HEK293 (cell line): ENCODE measurements around the gene HP1BP3.
A peak's percentile ranks its signal among the peaks of the same experiment; 100 is the strongest.

Experiments
- GLI2 ChIP-seq: fragments of 450-650 bp; formaldehyde crosslinking; IDR thresholded peaks from 2 replicates; pipeline ENCODE4; 2017; ENCODE audit warnings: missing biosample characterization, missing genetic modification characterization, low read depth, borderline replicate concordance
- RBAK ChIP-seq: fragments of 450-650 bp; formaldehyde crosslinking; IDR thresholded peaks from 2 replicates; pipeline ENCODE4 v1.5.1; 2016; ENCODE audit warnings: missing biosample characterization, missing genetic modification characterization
- SCRT1 ChIP-seq: fragments of 450-650 bp; formaldehyde crosslinking; IDR thresholded peaks from 2 replicates; pipeline ENCODE4 v1.5.1; 2016; ENCODE audit warnings: missing biosample characterization, missing genetic modification characterization, borderline replicate concordance
- SP3 ChIP-seq: fragments of 450-650 bp; formaldehyde crosslinking; IDR thresholded peaks from 2 replicates; pipeline ENCODE4 v1.5.1; 2016; ENCODE audit warnings: missing biosample characterization, missing genetic modification characterization
- ZBTB21 ChIP-seq: fragments of 450-650 bp; formaldehyde crosslinking; IDR thresholded peaks from 2 replicates; pipeline ENCODE4 v1.5.1; 2017; ENCODE audit warnings: missing biosample characterization, missing genetic modification characterization
- ZBTB26 ChIP-seq: fragments of 450-650 bp; formaldehyde crosslinking; optimal IDR thresholded peaks from 2 replicates; pipeline ENCODE3; 2016; ENCODE audit warnings: missing biosample characterization, mild to moderate bottlenecking, missing genetic modification characterization
- ZBTB8A ChIP-seq: fragments of 450-650 bp; formaldehyde crosslinking; IDR thresholded peaks from 2 replicates; pipeline ENCODE4 v1.5.1; 2016; ENCODE audit warnings: missing biosample characterization, missing genetic modification characterization
- ZNF121 ChIP-seq: fragments of 450-650 bp; formaldehyde crosslinking; IDR thresholded peaks from 2 replicates; pipeline ENCODE4 v1.5.1; 2016; ENCODE audit warnings: missing biosample characterization, missing genetic modification characterization
- ZNF132 ChIP-seq: fragments of 450-650 bp; formaldehyde crosslinking; IDR thresholded peaks from 2 replicates; pipeline ENCODE4 v1.5.1; 2017; ENCODE audit warnings: missing biosample characterization, missing genetic modification characterization, borderline replicate concordance
- ZNF140 ChIP-seq: fragments of 450-650 bp; formaldehyde crosslinking; IDR thresholded peaks from 2 replicates; pipeline ENCODE4 v1.5.1; 2016; ENCODE audit warnings: missing biosample characterization, missing genetic modification characterization
- ZNF311 ChIP-seq: fragments of 450-650 bp; formaldehyde crosslinking; IDR thresholded peaks from 2 replicates; pipeline ENCODE4 v1.5.1; 2017; ENCODE audit warnings: missing biosample characterization, missing genetic modification characterization, borderline replicate concordance
- ZNF335 ChIP-seq: fragments of 450-650 bp; formaldehyde crosslinking; conservative IDR thresholded peaks from 2 replicates; pipeline ENCODE4 v1.5.1; 2016; ENCODE audit warnings: missing biosample characterization, missing genetic modification characterization
- ZNF391 ChIP-seq: fragments of 450-650 bp; formaldehyde crosslinking; IDR thresholded peaks from 2 replicates; pipeline ENCODE4 v1.5.1; 2016; ENCODE audit warnings: low read depth, missing biosample characterization, missing genetic modification characterization, borderline replicate concordance
- ZNF561 ChIP-seq: fragments of 450-650 bp; IDR thresholded peaks from 2 replicates; pipeline ENCODE4 v1.5.1; 2018; ENCODE audit warnings: missing biosample characterization, missing genetic modification characterization, borderline replicate concordance
- ZNF626 ChIP-seq: fragments of 450-650 bp; sonication (Bioruptor Pico); formaldehyde crosslinking; IDR thresholded peaks from 2 replicates; pipeline ENCODE4 v1.5.1; 2018; ENCODE audit warnings: missing biosample characterization, missing genetic modification characterization, inconsistent platforms
- ZNF629 ChIP-seq: fragments of 450-650 bp; formaldehyde crosslinking; IDR thresholded peaks from 2 replicates; pipeline ENCODE4 v1.5.1; 2017; ENCODE audit warnings: missing biosample characterization, missing genetic modification characterization
- ZNF76 ChIP-seq: fragments of 450-650 bp; formaldehyde crosslinking; IDR thresholded peaks from 2 replicates; pipeline ENCODE4; 2016; ENCODE audit warnings: low read depth, missing biosample characterization, missing genetic modification characterization, borderline replicate concordance
- ZNF837 ChIP-seq: fragments of 450-650 bp; formaldehyde crosslinking; IDR thresholded peaks from 2 replicates; pipeline ENCODE4 v1.5.1; 2016; ENCODE audit warnings: missing biosample characterization, missing genetic modification characterization
- TF ChIP-seq, protein P1 (sequence below): fragments of 450-650 bp; formaldehyde crosslinking; IDR thresholded peaks from 2 replicates; pipeline ENCODE4 v1.5.1; 2016; ENCODE audit warnings: missing biosample characterization, missing genetic modification characterization
- TF ChIP-seq, protein P2 (sequence below): fragments of 450-650 bp; formaldehyde crosslinking; conservative IDR thresholded peaks from 2 replicates; pipeline ENCODE4 v1.5.1; 2016; ENCODE audit warnings: low read depth, missing biosample characterization, missing genetic modification characterization
- TF ChIP-seq, protein P3 (sequence below): fragments of 450-650 bp; formaldehyde crosslinking; IDR thresholded peaks from 2 replicates; pipeline ENCODE4 v1.5.1; 2016; ENCODE audit warnings: missing biosample characterization, missing genetic modification characterization
- TF ChIP-seq, protein P4 (sequence below): sonication (generic); formaldehyde crosslinking; IDR thresholded peaks from 2 replicates; pipeline ENCODE4 v1.8.1; 2022; ENCODE audit warnings: mild to moderate bottlenecking, moderate library complexity, missing genetic modification reagents
- TF ChIP-seq, protein P5 (sequence below): fragments of 450-650 bp; formaldehyde crosslinking; IDR thresholded peaks from 2 replicates; pipeline ENCODE4; 2016; ENCODE audit warnings: missing biosample characterization, missing genetic modification characterization
- TF ChIP-seq, protein P6 (sequence below): fragments of 450-650 bp; formaldehyde crosslinking; IDR thresholded peaks from 2 replicates; pipeline ENCODE4 v1.5.1; 2017; ENCODE audit warnings: missing biosample characterization, mild to moderate bottlenecking, missing genetic modification characterization, moderate library complexity

The HP1BP3 gene

GRCh38 chr1:20717452-20718342 lies 69.4 kb downstream of the HP1BP3 start, which contains the start of gene KIF17 (continued):
- TF ChIP-seq GLI2 (tag by site-specific recombination) (no peak), ZNF335 (peak; percentile 83), ZBTB26 (tag by site-specific recombination) (peak; percentile 64), ZNF121 (no peak), ZNF132 (tag by site-specific recombination) (no peak), ZNF561 (tag by site-specific recombination) (no peak; the same call in 1 of the 2 replicates), RBAK (tag by site-specific recombination) (no peak), ZNF837 (tag by site-specific recombination) (no peak), ZBTB8A (tag by site-specific recombination) (peak; percentile 54; the same call in 1 of the 2 replicates), SP3 (tag by site-specific recombination) (no peak), ZBTB21 (tag by site-specific recombination) (0 out of 2 replicates have a peak, but pooled peaks have one; percentile 21), ZNF626 (tag by site-specific recombination) (no peak), ZNF311 (tag by site-specific recombination) (no peak), ZNF391 (tag by site-specific recombination) (no peak), ZNF140 (tag by site-specific recombination) (no peak), ZNF76 (tag by site-specific recombination) (peak; percentile 48; the same call in 1 of the 2 replicates), ZNF629 (tag by site-specific recombination) (peak; percentile 76), SCRT1 (tag by site-specific recombination) (no peak)
- TF ChIP-seq, protein P1, sequence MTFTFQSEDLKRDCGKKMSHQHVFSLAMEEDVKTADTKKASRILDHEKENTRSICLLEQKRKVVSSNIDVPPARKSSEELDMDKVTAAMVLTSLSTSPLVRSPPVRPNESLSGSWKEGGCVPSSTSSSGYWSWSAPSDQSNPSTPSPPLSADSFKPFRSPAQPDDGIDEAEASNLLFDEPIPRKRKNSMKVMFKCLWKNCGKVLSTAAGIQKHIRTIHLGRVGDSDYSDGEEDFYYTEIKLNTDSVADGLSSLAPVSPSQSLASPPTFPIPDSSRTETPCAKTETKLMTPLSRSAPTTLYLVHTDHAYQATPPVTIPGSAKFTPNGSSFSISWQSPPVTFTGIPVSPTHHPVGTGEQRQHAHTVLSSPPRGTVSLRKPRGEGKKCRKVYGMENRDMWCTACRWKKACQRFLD (tag by site-specific recombination): no peak
- TF ChIP-seq, protein P2, sequence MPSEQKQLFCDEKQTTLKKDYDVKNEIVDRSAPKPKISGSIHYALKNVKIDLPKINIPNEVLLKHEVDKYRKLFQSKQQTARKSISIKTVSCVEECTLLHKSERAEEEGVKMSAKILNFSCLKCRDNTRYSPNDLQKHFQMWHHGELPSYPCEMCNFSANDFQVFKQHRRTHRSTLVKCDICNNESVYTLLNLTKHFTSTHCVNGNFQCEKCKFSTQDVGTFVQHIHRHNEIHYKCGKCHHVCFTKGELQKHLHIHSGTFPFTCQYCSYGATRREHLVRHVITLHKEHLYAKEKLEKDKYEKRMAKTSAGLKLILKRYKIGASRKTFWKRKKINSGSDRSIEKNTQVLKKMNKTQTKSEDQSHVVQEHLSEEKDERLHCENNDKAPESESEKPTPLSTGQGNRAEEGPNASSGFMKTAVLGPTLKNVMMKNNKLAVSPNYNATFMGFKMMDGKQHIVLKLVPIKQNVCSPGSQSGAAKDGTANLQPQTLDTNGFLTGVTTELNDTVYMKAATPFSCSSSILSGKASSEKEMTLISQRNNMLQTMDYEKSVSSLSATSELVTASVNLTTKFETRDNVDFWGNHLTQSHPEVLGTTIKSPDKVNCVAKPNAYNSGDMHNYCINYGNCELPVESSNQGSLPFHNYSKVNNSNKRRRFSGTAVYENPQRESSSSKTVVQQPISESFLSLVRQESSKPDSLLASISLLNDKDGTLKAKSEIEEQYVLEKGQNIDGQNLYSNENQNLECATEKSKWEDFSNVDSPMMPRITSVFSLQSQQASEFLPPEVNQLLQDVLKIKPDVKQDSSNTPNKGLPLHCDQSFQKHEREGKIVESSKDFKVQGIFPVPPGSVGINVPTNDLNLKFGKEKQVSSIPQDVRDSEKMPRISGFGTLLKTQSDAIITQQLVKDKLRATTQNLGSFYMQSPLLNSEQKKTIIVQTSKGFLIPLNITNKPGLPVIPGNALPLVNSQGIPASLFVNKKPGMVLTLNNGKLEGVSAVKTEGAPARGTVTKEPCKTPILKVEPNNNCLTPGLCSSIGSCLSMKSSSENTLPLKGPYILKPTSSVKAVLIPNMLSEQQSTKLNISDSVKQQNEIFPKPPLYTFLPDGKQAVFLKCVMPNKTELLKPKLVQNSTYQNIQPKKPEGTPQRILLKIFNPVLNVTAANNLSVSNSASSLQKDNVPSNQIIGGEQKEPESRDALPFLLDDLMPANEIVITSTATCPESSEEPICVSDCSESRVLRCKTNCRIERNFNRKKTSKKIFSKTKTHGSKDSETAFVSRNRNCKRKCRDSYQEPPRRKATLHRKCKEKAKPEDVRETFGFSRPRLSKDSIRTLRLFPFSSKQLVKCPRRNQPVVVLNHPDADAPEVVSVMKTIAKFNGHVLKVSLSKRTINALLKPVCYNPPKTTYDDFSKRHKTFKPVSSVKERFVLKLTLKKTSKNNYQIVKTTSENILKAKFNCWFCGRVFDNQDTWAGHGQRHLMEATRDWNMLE (tag by site-specific recombination): no peak
- TF ChIP-seq, protein P3, sequence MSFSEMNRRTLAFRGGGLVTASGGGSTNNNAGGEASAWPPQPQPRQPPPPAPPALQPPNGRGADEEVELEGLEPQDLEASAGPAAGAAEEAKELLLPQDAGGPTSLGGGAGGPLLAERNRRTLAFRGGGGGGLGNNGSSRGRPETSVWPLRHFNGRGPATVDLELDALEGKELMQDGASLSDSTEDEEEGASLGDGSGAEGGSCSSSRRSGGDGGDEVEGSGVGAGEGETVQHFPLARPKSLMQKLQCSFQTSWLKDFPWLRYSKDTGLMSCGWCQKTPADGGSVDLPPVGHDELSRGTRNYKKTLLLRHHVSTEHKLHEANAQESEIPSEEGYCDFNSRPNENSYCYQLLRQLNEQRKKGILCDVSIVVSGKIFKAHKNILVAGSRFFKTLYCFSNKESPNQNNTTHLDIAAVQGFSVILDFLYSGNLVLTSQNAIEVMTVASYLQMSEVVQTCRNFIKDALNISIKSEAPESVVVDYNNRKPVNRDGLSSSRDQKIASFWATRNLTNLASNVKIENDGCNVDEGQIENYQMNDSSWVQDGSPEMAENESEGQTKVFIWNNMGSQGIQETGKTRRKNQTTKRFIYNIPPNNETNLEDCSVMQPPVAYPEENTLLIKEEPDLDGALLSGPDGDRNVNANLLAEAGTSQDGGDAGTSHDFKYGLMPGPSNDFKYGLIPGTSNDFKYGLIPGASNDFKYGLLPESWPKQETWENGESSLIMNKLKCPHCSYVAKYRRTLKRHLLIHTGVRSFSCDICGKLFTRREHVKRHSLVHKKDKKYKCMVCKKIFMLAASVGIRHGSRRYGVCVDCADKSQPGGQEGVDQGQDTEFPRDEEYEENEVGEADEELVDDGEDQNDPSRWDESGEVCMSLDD (tag by site-specific recombination): no peak
- TF ChIP-seq, protein P4, sequence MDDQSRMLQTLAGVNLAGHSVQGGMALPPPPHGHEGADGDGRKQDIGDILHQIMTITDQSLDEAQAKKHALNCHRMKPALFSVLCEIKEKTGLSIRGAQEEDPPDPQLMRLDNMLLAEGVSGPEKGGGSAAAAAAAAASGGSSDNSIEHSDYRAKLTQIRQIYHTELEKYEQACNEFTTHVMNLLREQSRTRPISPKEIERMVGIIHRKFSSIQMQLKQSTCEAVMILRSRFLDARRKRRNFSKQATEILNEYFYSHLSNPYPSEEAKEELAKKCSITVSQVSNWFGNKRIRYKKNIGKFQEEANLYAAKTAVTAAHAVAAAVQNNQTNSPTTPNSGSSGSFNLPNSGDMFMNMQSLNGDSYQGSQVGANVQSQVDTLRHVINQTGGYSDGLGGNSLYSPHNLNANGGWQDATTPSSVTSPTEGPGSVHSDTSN: no peak
- TF ChIP-seq, protein P5, sequence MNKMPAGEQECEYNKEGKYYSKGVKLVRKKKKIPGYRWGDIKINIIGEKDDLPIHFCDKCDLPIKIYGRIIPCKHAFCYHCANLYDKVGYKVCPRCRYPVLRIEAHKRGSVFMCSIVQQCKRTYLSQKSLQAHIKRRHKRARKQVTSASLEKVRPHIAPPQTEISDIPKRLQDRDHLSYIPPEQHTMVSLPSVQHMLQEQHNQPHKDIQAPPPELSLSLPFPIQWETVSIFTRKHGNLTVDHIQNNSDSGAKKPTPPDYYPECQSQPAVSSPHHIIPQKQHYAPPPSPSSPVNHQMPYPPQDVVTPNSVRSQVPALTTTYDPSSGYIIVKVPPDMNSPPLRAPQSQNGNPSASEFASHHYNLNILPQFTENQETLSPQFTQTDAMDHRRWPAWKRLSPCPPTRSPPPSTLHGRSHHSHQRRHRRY (tag by site-specific recombination): no peak
- TF ChIP-seq, protein P6, sequence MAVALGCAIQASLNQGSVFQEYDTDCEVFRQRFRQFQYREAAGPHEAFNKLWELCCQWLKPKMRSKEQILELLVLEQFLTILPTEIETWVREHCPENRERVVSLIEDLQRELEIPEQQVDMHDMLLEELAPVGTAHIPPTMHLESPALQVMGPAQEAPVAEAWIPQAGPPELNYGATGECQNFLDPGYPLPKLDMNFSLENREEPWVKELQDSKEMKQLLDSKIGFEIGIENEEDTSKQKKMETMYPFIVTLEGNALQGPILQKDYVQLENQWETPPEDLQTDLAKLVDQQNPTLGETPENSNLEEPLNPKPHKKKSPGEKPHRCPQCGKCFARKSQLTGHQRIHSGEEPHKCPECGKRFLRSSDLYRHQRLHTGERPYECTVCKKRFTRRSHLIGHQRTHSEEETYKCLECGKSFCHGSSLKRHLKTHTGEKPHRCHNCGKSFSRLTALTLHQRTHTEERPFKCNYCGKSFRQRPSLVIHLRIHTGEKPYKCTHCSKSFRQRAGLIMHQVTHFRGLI: peak; percentile 77
